Eye (tissue), 1 donor: ENCODE measurements around the gene HERPUD2.
A peak's percentile ranks its signal among the peaks of the same experiment; 100 is the strongest.
"Not testable (repeated sequence)": the region's sequence is repeated elsewhere in the genome, so short reads cannot be mapped to it uniquely, and the experiment has no call there.

Experiments used
- DNase-seq: peaks from one replicate; pipeline ENCODE4 v3.0.0-alpha.2; 2015

Gene HERPUD2

GRCh38 chr7:35676211-35676610 is 18.7 kb downstream of the HERPUD2 start:
- no peak for DNase-seq

GRCh38 chr7:35670856-35671569 is 23.9 kb downstream of the HERPUD2 start:
- DNase-seq: no peak

GRCh38 chr7:35660411-35660810 is 34.5 kb downstream of the HERPUD2 start:
- not testable (repeated sequence) for DNase-seq

- no peak for DNase-seq
Observed at GRCh38 chr7:35658606-35659201, 36.2 kb downstream of the HERPUD2 start.

GRCh38 chr7:35657125-35657524 is 37.8 kb downstream of the HERPUD2 start:
- no peak for DNase-seq

- DNase-seq: not testable (repeated sequence)
Observed at GRCh38 chr7:35654558-35654957, 40.4 kb downstream of the HERPUD2 start.

GRCh38 chr7:35652124-35652523 is 42.8 kb downstream of the HERPUD2 start:
- DNase-seq: no peak

GRCh38 chr7:35650751-35651150 is 44.2 kb downstream of the HERPUD2 start:
- DNase-seq: no peak

GRCh38 chr7:35649711-35650110 is 45.2 kb downstream of the HERPUD2 start:
- DNase-seq: no peak

- DNase-seq: no peak
Observed at GRCh38 chr7:35648367-35648766, 46.6 kb downstream of the HERPUD2 start.

- peak; percentile 89 for DNase-seq
Observed at GRCh38 chr7:35647171-35647574, 47.8 kb downstream of the HERPUD2 start.

- DNase-seq: peak; percentile 31
Observed at GRCh38 chr7:35646289-35647023, 48.5 kb downstream of the HERPUD2 start.

GRCh38 chr7:35645691-35646090 is 49.2 kb downstream of the HERPUD2 start:
- DNase-seq: no peak

- DNase-seq: peak; percentile 33
Observed at GRCh38 chr7:35630024-35630972, 64.6 kb downstream of the HERPUD2 start.

GRCh38 chr7:35624299-35625186 is 70.4 kb downstream of the HERPUD2 start:
- peak; percentile 92 for DNase-seq

GRCh38 chr7:35623381-35623780 is 71.6 kb downstream of the HERPUD2 start:
- no peak for DNase-seq

- DNase-seq: no peak
Observed at GRCh38 chr7:35619863-35620262, 75.1 kb downstream of the HERPUD2 start.

- no peak for DNase-seq
Observed at GRCh38 chr7:35617041-35617440, 77.9 kb downstream of the HERPUD2 start.

GRCh38 chr7:35613150-35613549 is 81.8 kb downstream of the HERPUD2 start:
- DNase-seq: no peak

GRCh38 chr7:35605760-35606159 is 89.2 kb downstream of the HERPUD2 start:
- DNase-seq: no peak

GRCh38 chr7:35604595-35604994 is 90.3 kb downstream of the HERPUD2 start:
- no peak for DNase-seq

GRCh38 chr7:35599645-35600044 is 95.3 kb downstream of the HERPUD2 start:
- no peak for DNase-seq
